Endothelial cell of umbilical vein (primary cell): ENCODE measurements around the gene MPST. TPM values are rescaled to one million over a fixed set of nuclear protein-coding genes. Genes with fewer than 3 reads are reported as not detected.

ENCODE experiments used
- BruUV-seq: library from RNA; stranded (reverse); fragments of 400-500 nt; replicated peaks from 2 replicates; lab custom pipeline; 2021; lab: Mats Ljungman, UMichigan
- CTCF ChIA-PET: fragments of 300-600, 350-600 bp; sonication (Branson Sonifier 250); formaldehyde crosslinking; loops from one replicate; lab custom pipeline; 2021; ENCODE audit warnings: antibody characterized with exemption, inconsistent platforms; lab: Charles Lee
- POLR2A ChIA-PET: fragments of 300-600, 350-600 bp; sonication (Branson Sonifier 250); formaldehyde crosslinking; loops from one replicate; lab custom pipeline; 2021; ENCODE audit warnings: antibody characterized with exemption, inconsistent platforms; lab: Charles Lee
- DNase-seq: peaks from one replicate; pipeline ENCODE4 v3.0.0-alpha.2; 2011; ENCODE audit warnings: low read depth, low spot score
- FAIRE-seq: peaks from 2 replicates; lab custom pipeline; 2011; peaks lifted over from hg19 to GRCh38; lab: Jason Lieb, UNC
- H2AFZ ChIP-seq: 2 replicates; pipeline ENCODE4 v1.6.0; 2012; ENCODE audit warnings: low read depth, low read length, control low read depth, inconsistent platforms
- H3K27ac ChIP-seq: 2 replicates; pipeline ENCODE4 v1.5.1; 2011; ENCODE audit warnings: low read depth, mild to moderate bottlenecking, control low read depth, low read length, moderate library complexity; ENCODE audit not compliant: insufficient read depth
- H3K27me3 ChIP-seq, 2 experiments: 2 replicates each; pipeline versions ENCODE4 v1.6.0 to v1.6.1; 2011; ENCODE audit warnings: low read length in 2 of 2, mixed read lengths in 1 of 2; ENCODE audit not compliant: control insufficient read depth in 2 of 2, insufficient read depth in 2 of 2
- H3K36me3 ChIP-seq, 2 experiments: 2 replicates in 1 of 2; 3 replicates in 1 of 2; pipeline ENCODE4 v1.5.1; 2011; ENCODE audit warnings: low read length in 2 of 2, mild to moderate bottlenecking in 1 of 2, moderate library complexity in 1 of 2; ENCODE audit not compliant: control insufficient read depth in 2 of 2, insufficient read depth in 2 of 2; ENCODE audit errors: extremely low read depth in 1 of 2
- H3K4me1 ChIP-seq: 3 replicates; pipeline ENCODE4 v1.5.1; 2011; ENCODE audit warnings: mild to moderate bottlenecking, low read length; ENCODE audit not compliant: control insufficient read depth, insufficient read depth; ENCODE audit errors: extremely low read depth
- H3K4me2 ChIP-seq: 2 replicates; pipeline ENCODE4 v1.6.1; 2011; ENCODE audit warnings: low read length, control low read depth, mixed read lengths; ENCODE audit not compliant: insufficient read depth
- H3K4me3 ChIP-seq, 3 experiments: fragments of 200-600 bp in 1 of 3; sonication (generic), shearing (Covaris generic) in 1 of 3; replicated peaks in 1 of 3; 2 replicates each; pipeline ENCODE4 v1.5.1; 2011 to 2016; ENCODE audit warnings: control low read depth in 3 of 3, low read length in 3 of 3, mild to moderate bottlenecking in 2 of 3, inconsistent platforms in 1 of 3, low read depth in 1 of 3, moderate library complexity in 1 of 3; ENCODE audit not compliant: insufficient read depth in 1 of 3
- H3K79me2 ChIP-seq: 2 replicates; pipeline ENCODE4 v1.6.0; 2012; ENCODE audit warnings: low read length, inconsistent platforms; ENCODE audit not compliant: control insufficient read depth, insufficient read depth
- H3K9ac ChIP-seq: replicated peaks from 2 replicates; pipeline ENCODE3; 2011; ENCODE audit warnings: low read length, control low read depth; ENCODE audit not compliant: insufficient read depth; ENCODE audit errors: extremely low read depth
- H3K9me1 ChIP-seq: replicated peaks from 3 replicates; pipeline ENCODE4 v1.6.0; 2011; ENCODE audit warnings: mild to moderate bottlenecking, low read length; ENCODE audit not compliant: control insufficient read depth, insufficient read depth; ENCODE audit errors: extremely low read depth
- H3K9me3 ChIP-seq: replicated peaks from 2 replicates; pipeline ENCODE4 v1.5.1; 2012; ENCODE audit warnings: low read length, inconsistent platforms; ENCODE audit not compliant: control insufficient read depth, insufficient read depth
- H4K20me1 ChIP-seq: replicated peaks from 2 replicates; pipeline ENCODE3; 2011; ENCODE audit warnings: mild to moderate bottlenecking, low read length; ENCODE audit not compliant: control insufficient read depth, insufficient read depth; ENCODE audit errors: extremely low read depth
- EZH2 ChIP-seq: IDR thresholded peaks from 2 replicates; pipeline ENCODE4 v1.6.1; 2012; ENCODE audit warnings: borderline replicate concordance, low read depth, mild to moderate bottlenecking, moderate library complexity, low read length, inconsistent platforms; ENCODE audit not compliant: severe bottlenecking
- FOS ChIP-seq: IDR thresholded peaks from 2 replicates; pipeline ENCODE4 v1.6.1; 2011; ENCODE audit warnings: mild to moderate bottlenecking, low read length, moderate library complexity, borderline replicate concordance; ENCODE audit not compliant: insufficient read depth
- GATA2 ChIP-seq: IDR thresholded peaks from 2 replicates; pipeline ENCODE4 v1.7.0; 2011; ENCODE audit warnings: low read depth, mild to moderate bottlenecking, moderate library complexity, mixed read lengths, low read length; ENCODE audit not compliant: insufficient read length, insufficient read depth
- JUN ChIP-seq: IDR thresholded peaks from 2 replicates; pipeline ENCODE4 v1.6.1; 2011; ENCODE audit warnings: borderline replicate concordance, low read depth; ENCODE audit not compliant: insufficient read length, insufficient read depth
- MAX ChIP-seq: IDR thresholded peaks from 2 replicates; pipeline ENCODE4 v1.6.1; 2011; ENCODE audit not compliant: insufficient read depth, insufficient read length
- MYC ChIP-seq: IDR thresholded peaks from one replicate; pipeline ENCODE4 v1.6.1; 2011; ENCODE audit warnings: mild to moderate bottlenecking, low read depth, low read length
- POLR2A ChIP-seq: IDR thresholded peaks from 2 replicates; pipeline ENCODE4 v1.6.1; 2012; ENCODE audit warnings: low read depth, mild to moderate bottlenecking, control low read depth, low read length
- POLR2AphosphoS5 ChIP-seq: IDR thresholded peaks from 2 replicates; pipeline ENCODE4 v1.6.1; 2012; ENCODE audit warnings: low read depth, mild to moderate bottlenecking, control low read depth, low read length, moderate library complexity; ENCODE audit not compliant: insufficient read depth
- dilution Hi-C: fragments of 300-500 bp; cut with MboI; formaldehyde crosslinking; loops from one replicate; pipeline ENCODE4 v1.15.0; 2019; ENCODE audit warnings: low sequenced_read_pairs; ENCODE audit not compliant: extremely low pct_ligation_motif_present
- intact Hi-C: fragments of 100-400 bp; cut with micrococcal nuclease; formaldehyde crosslinking; loops from one replicate; pipeline ENCODE4 v1.10.0; 2022
- polyA plus RNA-seq, 4 experiments: library from polyadenylated mRNA; depleted of rRNA in 3 of 4; stranded (reverse) in 3 of 4; unstranded in 1 of 4; fragments of >200 nt; gene quantifications; 2 replicates each; pipeline versions ENCODE4 v1.2.1 to v1.2.3, GENCODE V29; 2011 to 2012; ENCODE audit warnings: missing spikeins in 1 of 4
- total RNA-seq: library from RNA; stranded (reverse); gene quantifications from 2 replicates; pipeline ENCODE4 v1.2.3, GENCODE V29; 2021
- TF ChIP-seq, protein P1 (sequence below), 2 donors: IDR thresholded peaks; 1 replicate in 1 of 2; 2 replicates in 1 of 2; pipeline ENCODE4 v1.5.1; 2011; ENCODE audit warnings: low read length in 2 of 2, mild to moderate bottlenecking in 2 of 2, moderate library complexity in 2 of 2, control low read depth in 1 of 2, inconsistent platforms in 1 of 2, low read depth in 1 of 2; ENCODE audit not compliant: insufficient read depth in 1 of 2; ENCODE audit errors: extremely low read depth in 1 of 2

Gene MPST
- total and polyA plus RNA-seq, 2 donors (not counting 3 experiments of a cell fraction or from before 2014, with no cell fraction given): 93.2 to 124 TPM

DNA sequence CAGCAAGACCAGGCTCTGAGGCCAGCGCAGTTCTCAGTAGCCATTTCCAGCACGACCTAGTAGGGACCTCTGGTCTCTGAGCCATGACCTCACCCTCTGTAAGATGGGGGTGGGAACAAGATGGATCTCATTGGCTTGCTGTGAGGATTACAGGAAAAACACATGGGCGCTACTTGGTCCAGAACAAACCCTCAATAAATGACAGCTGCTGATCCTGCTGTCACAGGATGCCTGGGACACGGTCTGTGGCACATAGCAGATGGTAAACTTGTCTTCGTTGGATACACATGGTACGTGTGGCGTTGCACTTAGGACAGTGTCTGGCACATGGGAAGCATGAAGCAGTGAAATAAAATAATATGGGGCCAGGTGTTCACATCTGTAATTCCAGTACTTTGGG lies 27.5 kb downstream of the MPST start:
- CTCF ChIA-PET: interaction anchor here (1.2 to 1.8 kb wide), 2 partner anchors 29 to 152 kb away, joined by 3 to 15 read pairs; no protein-coding TSS in a partner anchor
- POLR2A ChIA-PET: no interaction called here

DNA sequence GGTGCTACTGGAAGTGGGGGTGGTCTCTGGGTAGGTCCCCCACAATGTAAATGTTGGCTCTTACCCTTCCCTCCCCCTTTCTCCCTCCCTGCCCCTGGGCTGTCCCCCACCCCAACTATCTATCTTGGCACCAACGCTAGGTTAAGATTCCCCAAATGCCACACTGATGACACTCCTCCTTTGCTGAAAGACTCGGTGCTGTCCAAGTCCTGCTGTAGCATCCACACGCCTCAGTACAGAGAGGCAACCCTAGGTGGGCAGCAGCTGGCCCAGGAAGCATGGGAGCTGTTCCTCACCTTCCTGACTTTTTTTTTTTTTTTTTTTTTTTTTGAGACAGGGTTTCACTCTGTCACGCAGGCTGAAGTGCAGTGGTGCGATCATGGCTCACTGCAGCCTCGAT lies 28.6 kb downstream of the MPST start:
- dilution Hi-C loops: no loop called here

More for the DNA sequence above, 27.5 kb downstream of the MPST start:
- Histone ChIP-seq H3K9me3 (no peaks in the 10 kb centered on the region), H3K4me3 (no peak overlapping the region), H4K20me1 (no peaks in the 10 kb centered on the region), H3K9ac (no peak overlapping the region), H2AFZ (no peak overlapping the region), H3K27ac (no peak overlapping the region), H3K36me3 (no peaks in the 10 kb centered on the region), H3K27me3 (no peaks in the 10 kb centered on the region), H3K79me2 (no peaks in the 10 kb centered on the region), H3K4me2 (no peak overlapping the region), H3K4me1 (no peaks in the 10 kb centered on the region), H3K9me1 (no peaks in the 10 kb centered on the region)
- FAIRE-seq: no peak
- TF ChIP-seq MYC: no peak
- TF ChIP-seq POLR2A: no peak
- no peak for TF ChIP-seq JUN
- no TSS peak for BruUV-seq
- DNase-seq: no peak
- dilution Hi-C loops (no loop called here), intact Hi-C loops (no loop called here)

More for the DNA sequence above, 28.6 kb downstream of the MPST start:
- Histone ChIP-seq H3K4me2 (no peak overlapping the region), H3K4me1 (peaks cover 7% of the 10 kb centered on the region), H2AFZ (no peak overlapping the region), H3K27me3 (no peaks in the 10 kb centered on the region), H3K4me3 (no peak overlapping the region), H3K9me1 (no peaks in the 10 kb centered on the region), H3K36me3 (no peaks in the 10 kb centered on the region), H3K79me2 (peaks cover 3% of the 10 kb centered on the region), H3K9ac (no peak overlapping the region), H3K27ac (no peak overlapping the region), H4K20me1 (no peaks in the 10 kb centered on the region), H3K9me3 (no peaks in the 10 kb centered on the region)
- no TSS peak for BruUV-seq
- intact Hi-C loops: no loop called here
- no peak for FAIRE-seq
- ChIA-PET CTCF (interaction anchor here (0.7 to 1.5 kb wide), 3 partner anchors 23 to 151 kb away, joined by 3 to 5 read pairs (median 3); no protein-coding TSS in a partner anchor), POLR2A (no interaction called here)
- no peak for TF ChIP-seq FOS
- no peak for TF ChIP-seq EZH2
- TF ChIP-seq, protein P1, sequence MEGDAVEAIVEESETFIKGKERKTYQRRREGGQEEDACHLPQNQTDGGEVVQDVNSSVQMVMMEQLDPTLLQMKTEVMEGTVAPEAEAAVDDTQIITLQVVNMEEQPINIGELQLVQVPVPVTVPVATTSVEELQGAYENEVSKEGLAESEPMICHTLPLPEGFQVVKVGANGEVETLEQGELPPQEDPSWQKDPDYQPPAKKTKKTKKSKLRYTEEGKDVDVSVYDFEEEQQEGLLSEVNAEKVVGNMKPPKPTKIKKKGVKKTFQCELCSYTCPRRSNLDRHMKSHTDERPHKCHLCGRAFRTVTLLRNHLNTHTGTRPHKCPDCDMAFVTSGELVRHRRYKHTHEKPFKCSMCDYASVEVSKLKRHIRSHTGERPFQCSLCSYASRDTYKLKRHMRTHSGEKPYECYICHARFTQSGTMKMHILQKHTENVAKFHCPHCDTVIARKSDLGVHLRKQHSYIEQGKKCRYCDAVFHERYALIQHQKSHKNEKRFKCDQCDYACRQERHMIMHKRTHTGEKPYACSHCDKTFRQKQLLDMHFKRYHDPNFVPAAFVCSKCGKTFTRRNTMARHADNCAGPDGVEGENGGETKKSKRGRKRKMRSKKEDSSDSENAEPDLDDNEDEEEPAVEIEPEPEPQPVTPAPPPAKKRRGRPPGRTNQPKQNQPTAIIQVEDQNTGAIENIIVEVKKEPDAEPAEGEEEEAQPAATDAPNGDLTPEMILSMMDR (IDR thresholded peaks at IDR 0.05; ENCODE audit: extremely low read depth in 1 of 2, insufficient read depth in 1 of 2, low read depth in 1 of 2, low read length in 2 of 2): no peak
- TF ChIP-seq JUN: no peak
- TF ChIP-seq MYC: no peak
- TF ChIP-seq POLR2A: no peak
- no peak for TF ChIP-seq GATA2
- TF ChIP-seq MAX: no peak
- no peak for TF ChIP-seq POLR2AphosphoS5
- DNase-seq: no peak
